ENCODE data around the gene ENTPD6.
A peak's percentile ranks its signal among the peaks of the same experiment; 100 is the strongest.

ENTPD6 gene

GRCh38 chr20:25217161-25218108, 21.9 kb downstream of the ENTPD6 start:
- H3K4me1 Mint-ChIP-seq, result no peaks in the 10 kb centered on the region
- H3K4me3 Mint-ChIP-seq, result no peak overlapping the region
- no peaks in the 10 kb centered on the region for H3K27me3 Mint-ChIP-seq (ENCODE audit: low read depth)
- TF ChIP-seq CTCF (IDR thresholded peaks at IDR 0.05; ENCODE audit: unreplicated experiment in 3 of 3), result no peak
- peaks cover 25% of the 10 kb centered on the region for H3K36me3 Mint-ChIP-seq (ENCODE audit: low read depth)
- H3K27ac Mint-ChIP-seq, result no peak overlapping the region
- H3K9me3 Mint-ChIP-seq, result no peaks in the 10 kb centered on the region

GRCh38 chr20:25218109-25218486, 22.6 kb downstream of the ENTPD6 start:
- Mint-ChIP-seq H3K27me3 (ENCODE audit: low read depth) (no peaks in the 10 kb centered on the region), H3K36me3 (ENCODE audit: low read depth) (peaks cover 25% of the 10 kb centered on the region), H3K4me3 (no peak overlapping the region), H3K4me1 (no peaks in the 10 kb centered on the region), H3K9me3 (no peaks in the 10 kb centered on the region), H3K27ac (no peak overlapping the region)
- no peak for TF ChIP-seq CTCF (IDR thresholded peaks at IDR 0.05; ENCODE audit: unreplicated experiment in 3 of 3)

GRCh38 chr20:25218492-25218891, 23.0 kb downstream of the ENTPD6 start:
- no peaks in the 10 kb centered on the region for H3K27me3 Mint-ChIP-seq (ENCODE audit: low read depth)
- H3K27ac Mint-ChIP-seq, result no peak overlapping the region
- no peak for TF ChIP-seq CTCF (IDR thresholded peaks at IDR 0.05; ENCODE audit: unreplicated experiment in 3 of 3)
- H3K9me3 Mint-ChIP-seq, result no peaks in the 10 kb centered on the region
- H3K4me3 Mint-ChIP-seq, result no peak overlapping the region
- H3K4me1 Mint-ChIP-seq, result no peaks in the 10 kb centered on the region
- peaks cover 25% of the 10 kb centered on the region for H3K36me3 Mint-ChIP-seq (ENCODE audit: low read depth)

- Mint-ChIP-seq H3K27ac (no peak overlapping the region), H3K4me3 (no peak overlapping the region), H3K9me3 (no peaks in the 10 kb centered on the region), H3K36me3 (ENCODE audit: low read depth) (peaks cover 25% of the 10 kb centered on the region), H3K4me1 (no peaks in the 10 kb centered on the region), H3K27me3 (ENCODE audit: low read depth) (no peaks in the 10 kb centered on the region)
- TF ChIP-seq CTCF (IDR thresholded peaks at IDR 0.05; ENCODE audit: unreplicated experiment in 3 of 3), result no peak
These were observed 23.9 kb downstream of the ENTPD6 start for GRCh38 chr20:25219365-25219764.

- Mint-ChIP-seq H3K4me3 (no peak overlapping the region), H3K27me3 (ENCODE audit: low read depth) (no peaks in the 10 kb centered on the region), H3K36me3 (ENCODE audit: low read depth) (peaks cover 22% of the 10 kb centered on the region), H3K4me1 (no peaks in the 10 kb centered on the region), H3K27ac (no peak overlapping the region), H3K9me3 (no peaks in the 10 kb centered on the region)
- TF ChIP-seq CTCF (IDR thresholded peaks at IDR 0.05; ENCODE audit: unreplicated experiment in 3 of 3), result peak in 1 of 3 experiments; percentile 20
These were observed 24.7 kb downstream of the ENTPD6 start for GRCh38 chr20:25220021-25220730.

Measured in nephron (organoid).